Measurements from ENCODE around the gene DCST2.

DNA sequence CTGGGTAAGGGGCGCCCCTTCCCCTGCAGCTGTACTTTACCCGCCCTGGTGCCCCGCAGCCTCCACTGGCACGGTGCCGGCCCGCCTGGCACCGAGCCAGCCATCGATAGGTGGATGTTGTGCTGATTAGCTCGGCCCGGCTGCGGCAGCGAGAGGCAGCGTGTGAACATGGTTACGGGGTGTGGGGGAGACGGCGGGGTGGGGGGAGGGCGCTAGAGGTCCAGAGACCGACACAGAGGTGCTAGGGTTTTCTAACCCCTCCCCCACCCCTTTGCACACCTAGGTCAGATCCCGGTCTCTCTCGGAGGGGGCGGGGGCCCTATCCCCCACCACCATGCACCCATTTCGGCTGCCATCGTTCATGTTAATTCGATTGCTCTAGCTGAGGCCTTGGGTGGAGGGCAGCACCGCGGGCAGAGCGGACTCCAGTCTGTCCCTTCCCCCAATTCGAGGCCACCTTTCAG, 36.6 kb upstream of the DCST2 start:
- TF ChIP-seq, protein P1, sequence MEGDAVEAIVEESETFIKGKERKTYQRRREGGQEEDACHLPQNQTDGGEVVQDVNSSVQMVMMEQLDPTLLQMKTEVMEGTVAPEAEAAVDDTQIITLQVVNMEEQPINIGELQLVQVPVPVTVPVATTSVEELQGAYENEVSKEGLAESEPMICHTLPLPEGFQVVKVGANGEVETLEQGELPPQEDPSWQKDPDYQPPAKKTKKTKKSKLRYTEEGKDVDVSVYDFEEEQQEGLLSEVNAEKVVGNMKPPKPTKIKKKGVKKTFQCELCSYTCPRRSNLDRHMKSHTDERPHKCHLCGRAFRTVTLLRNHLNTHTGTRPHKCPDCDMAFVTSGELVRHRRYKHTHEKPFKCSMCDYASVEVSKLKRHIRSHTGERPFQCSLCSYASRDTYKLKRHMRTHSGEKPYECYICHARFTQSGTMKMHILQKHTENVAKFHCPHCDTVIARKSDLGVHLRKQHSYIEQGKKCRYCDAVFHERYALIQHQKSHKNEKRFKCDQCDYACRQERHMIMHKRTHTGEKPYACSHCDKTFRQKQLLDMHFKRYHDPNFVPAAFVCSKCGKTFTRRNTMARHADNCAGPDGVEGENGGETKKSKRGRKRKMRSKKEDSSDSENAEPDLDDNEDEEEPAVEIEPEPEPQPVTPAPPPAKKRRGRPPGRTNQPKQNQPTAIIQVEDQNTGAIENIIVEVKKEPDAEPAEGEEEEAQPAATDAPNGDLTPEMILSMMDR (IDR thresholded peaks at IDR 0.05) = no peak
- no peak for TF ChIP-seq POLR2A (IDR thresholded peaks at IDR 0.05)
